Mononuclear cell (primary cell): ENCODE data around the gene DYNC1LI2. TPM values are rescaled to one million over a fixed set of nuclear protein-coding genes. Genes with fewer than 3 reads are reported as not detected.
"Not testable (repeated sequence)": the region's sequence is repeated elsewhere in the genome, so short reads cannot be mapped to it uniquely, and the experiment has no call there.

Experiments
- H3K27me3 ChIP-seq: 2 replicates; pipeline ENCODE4 v1.6.0; 2011; ENCODE audit warnings: low read length, control low read depth; ENCODE audit not compliant: insufficient read depth
- H3K4me1 ChIP-seq: 2 replicates; pipeline ENCODE4 v1.5.1; 2011; ENCODE audit warnings: mild to moderate bottlenecking, low read length, control low read depth; ENCODE audit not compliant: insufficient read depth
- H3K4me3 ChIP-seq: 2 replicates; pipeline ENCODE4 v1.5.1; 2011; ENCODE audit warnings: mild to moderate bottlenecking, low read length, moderate library complexity
- H3K9me3 ChIP-seq: 2 replicates; pipeline ENCODE4 v1.5.1; 2011; ENCODE audit warnings: low read depth, mild to moderate bottlenecking, control low read depth, low read length
- total RNA-seq: library from RNA; depleted of rRNA; stranded (reverse); fragments of >200 nt; gene quantifications from one replicate; pipeline ENCODE4 v1.2.3, GENCODE V29; 2012

Gene DYNC1LI2
- total RNA-seq: 124 TPM

DNA sequence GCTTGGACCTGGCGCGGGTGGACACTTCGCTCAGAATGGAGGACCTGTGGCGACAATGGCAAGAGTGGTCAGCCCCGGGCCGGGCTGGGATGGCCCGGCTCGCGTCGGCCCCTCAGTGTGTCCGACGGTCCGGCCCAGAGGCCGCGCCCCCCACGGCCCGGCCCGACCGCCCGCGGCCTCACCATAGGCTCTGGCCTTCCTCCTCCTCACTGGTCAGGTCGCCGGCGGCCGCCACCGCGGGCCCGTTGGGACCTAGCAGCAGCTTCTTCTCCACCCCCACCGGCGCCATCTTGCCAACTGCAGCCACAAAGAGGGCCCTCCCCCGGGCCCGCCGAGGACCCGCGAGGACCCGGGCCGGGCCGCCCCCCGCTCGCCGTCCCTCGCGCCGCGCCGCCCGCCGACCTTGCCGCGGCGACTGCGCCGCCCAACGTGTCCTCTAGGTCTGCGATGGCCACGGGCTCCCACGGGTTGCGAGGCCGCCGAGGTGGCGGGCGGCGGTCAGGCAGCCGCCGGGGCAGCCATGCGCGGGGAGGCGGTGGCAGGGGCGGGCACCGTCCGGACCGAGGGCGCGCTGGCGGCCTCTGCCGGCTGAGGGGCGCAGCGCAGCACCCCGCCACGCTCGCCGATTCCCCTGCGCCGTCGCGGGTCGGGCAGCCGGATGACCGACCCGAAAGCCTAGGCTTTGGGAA lies at the start of gene DYNC1LI2:
TSS of gene DYNC1LI2 (minus strand) at position 307 of the 689 bp plus-strand sequence. CDS start at position 289, 18 bp downstream.
- Histone ChIP-seq H3K4me3 (peak within 1 kb of the TSS; percentile 97), H3K9me3 (no peaks in the 10 kb centered on the region), H3K4me1 (peaks cover 50% of the 10 kb centered on the region), H3K27me3 (peaks cover 19% of the 10 kb centered on the region)

DNA sequence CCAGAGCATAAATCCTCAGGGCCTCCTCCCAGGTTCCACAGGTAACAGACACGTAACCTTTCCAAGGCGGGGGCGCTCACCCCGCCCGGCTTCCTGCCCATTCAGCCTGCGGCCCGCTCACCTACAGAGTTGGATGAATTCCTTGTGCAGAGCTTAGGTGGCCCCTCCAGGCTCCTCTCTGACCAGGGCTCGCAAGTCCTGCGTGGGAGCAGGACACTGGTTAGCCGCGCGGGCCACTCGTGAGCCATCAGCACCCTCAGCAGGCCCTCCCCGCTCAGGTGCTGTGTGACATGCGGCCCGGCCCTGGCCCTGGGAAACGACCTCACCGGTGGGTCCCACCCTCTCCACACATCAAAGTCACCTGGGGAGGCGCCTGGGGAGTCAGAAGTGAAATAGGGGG lies 49.4 kb upstream of the DYNC1LI2 start:
- no peaks in the 10 kb centered on the region for H3K4me1 ChIP-seq
- H3K4me3 ChIP-seq: no peak overlapping the region
- H3K27me3 ChIP-seq: no peaks in the 10 kb centered on the region
- no peaks in the 10 kb centered on the region for H3K9me3 ChIP-seq

- Histone ChIP-seq H3K4me1 (no peaks in the 10 kb centered on the region), H3K4me3 (no peak overlapping the region)
Measured at GRCh38 chr16:66798161-66798560, 46.8 kb upstream of the DYNC1LI2 start.

DNA sequence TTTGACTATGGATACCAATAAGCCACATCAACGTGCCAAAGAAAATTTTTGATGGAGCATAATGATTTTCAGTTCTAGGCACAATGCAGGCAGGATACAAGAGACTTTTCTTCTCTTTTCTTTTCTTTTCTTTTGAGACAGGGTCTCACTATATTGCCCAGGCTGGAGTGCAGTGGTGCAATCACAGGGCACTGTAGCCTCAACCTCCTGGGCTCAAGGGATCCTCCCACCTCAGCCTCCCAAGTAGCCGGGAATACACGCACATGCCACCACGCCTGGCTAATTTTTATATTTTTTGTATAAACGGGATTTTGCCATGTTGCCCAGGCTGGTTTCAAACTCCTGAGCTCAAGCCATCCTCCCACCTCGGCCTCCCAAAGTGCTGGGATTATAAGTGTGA lies 42.6 kb upstream of the DYNC1LI2 start:
- H3K4me3 ChIP-seq, H3K4me1 ChIP-seq, H3K9me3 ChIP-seq, H3K27me3 ChIP-seq: not testable (repeated sequence)

More at GRCh38 chr16:66798161-66798560, 46.8 kb upstream of the DYNC1LI2 start:
- no peaks in the 10 kb centered on the region for H3K27me3 ChIP-seq
- H3K9me3 ChIP-seq: no peaks in the 10 kb centered on the region

DNA sequence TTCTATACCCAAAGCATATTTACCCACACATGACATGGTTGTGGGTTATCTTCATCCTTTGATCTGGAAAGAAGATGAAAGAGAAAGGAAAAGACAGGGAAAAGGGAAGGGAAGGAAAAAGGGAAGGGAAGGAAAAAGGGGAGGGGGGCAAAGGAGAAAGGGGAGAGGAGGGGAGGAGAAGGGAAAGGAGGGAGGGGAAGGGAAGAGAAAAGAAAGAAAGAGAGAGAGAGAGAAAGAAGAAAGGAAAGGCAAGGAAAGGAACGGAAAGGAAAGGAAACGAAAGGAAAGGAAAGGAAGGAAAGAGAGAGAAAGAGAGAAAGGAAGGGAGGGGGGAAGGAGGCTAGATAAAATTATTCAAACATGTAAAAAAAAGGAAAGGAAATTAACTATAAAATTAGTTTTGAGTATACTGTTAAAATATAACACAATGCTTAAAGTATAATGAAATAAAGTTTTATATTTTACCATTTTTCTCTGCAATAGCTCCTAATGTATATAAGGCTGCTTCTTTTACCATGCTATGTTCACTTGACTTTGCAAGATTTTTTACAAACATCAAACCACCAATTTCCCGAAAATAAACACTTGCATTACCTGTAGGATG lies 38.8 kb upstream of the DYNC1LI2 start:
- Histone ChIP-seq H3K4me1 (no peaks in the 10 kb centered on the region), H3K4me3 (no peak overlapping the region), H3K27me3 (no peaks in the 10 kb centered on the region), H3K9me3 (no peaks in the 10 kb centered on the region)

DNA sequence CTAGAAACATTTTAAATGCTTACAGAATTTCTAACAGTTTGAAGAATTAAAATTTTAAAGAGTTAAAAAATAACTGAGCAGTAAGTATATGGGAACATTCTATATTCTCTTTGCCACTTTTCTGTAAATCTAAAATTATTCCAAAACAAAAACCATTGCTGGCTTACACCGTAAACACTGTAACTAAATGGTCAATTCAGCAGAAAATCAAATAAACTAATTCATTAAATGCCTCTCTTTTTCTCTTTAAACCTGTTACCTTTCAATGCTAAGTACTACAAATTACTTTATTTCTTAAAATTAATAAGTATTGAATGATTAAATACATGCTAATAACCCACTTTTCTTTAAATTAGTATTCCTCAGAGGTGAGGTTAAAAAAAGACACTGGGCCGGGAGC lies 36.0 kb upstream of the DYNC1LI2 start:
- H3K4me3 ChIP-seq: no peak overlapping the region
- no peaks in the 10 kb centered on the region for H3K27me3 ChIP-seq
- H3K4me1 ChIP-seq: no peaks in the 10 kb centered on the region
- H3K9me3 ChIP-seq: no peaks in the 10 kb centered on the region

GRCh38 chr16:66786551-66786950 lies 35.1 kb upstream of the DYNC1LI2 start:
- Histone ChIP-seq H3K27me3 (no peaks in the 10 kb centered on the region), H3K4me3 (no peak overlapping the region), H3K9me3 (no peaks in the 10 kb centered on the region), H3K4me1 (no peaks in the 10 kb centered on the region)

GRCh38 chr16:66776457-66776856 lies 25.0 kb upstream of the DYNC1LI2 start:
- Histone ChIP-seq H3K4me1 (no peaks in the 10 kb centered on the region), H3K27me3 (no peaks in the 10 kb centered on the region), H3K9me3 (no peaks in the 10 kb centered on the region), H3K4me3 (no peak overlapping the region)

GRCh38 chr16:66774981-66775380 lies 23.6 kb upstream of the DYNC1LI2 start:
- Histone ChIP-seq H3K4me1 (no peaks in the 10 kb centered on the region), H3K27me3 (no peaks in the 10 kb centered on the region), H3K4me3 (no peak overlapping the region), H3K9me3 (no peaks in the 10 kb centered on the region)

DNA sequence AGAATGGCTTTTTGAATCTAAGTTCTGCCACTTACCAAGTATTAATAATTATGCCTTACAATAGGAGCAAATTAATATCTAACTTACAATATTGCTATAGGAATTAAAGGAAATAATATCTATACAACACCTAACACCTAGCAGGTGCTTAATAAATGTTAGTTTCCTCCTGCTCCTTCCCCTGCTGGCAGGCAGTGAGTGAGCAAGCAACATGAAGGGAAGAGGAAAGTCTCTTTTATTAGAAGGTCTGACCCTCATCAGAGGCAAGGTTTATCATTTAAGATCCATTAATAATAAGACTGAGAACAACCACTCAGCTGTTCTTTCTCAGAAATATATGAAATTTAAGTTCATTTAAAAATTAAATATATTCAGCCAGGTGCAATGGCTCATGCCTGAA lies 6.7 kb upstream of the DYNC1LI2 start:
- H3K4me1 ChIP-seq: no peaks in the 10 kb centered on the region
- peaks cover 18% of the 10 kb centered on the region for H3K27me3 ChIP-seq
- no peak overlapping the region for H3K4me3 ChIP-seq
- H3K9me3 ChIP-seq: no peaks in the 10 kb centered on the region

DNA sequence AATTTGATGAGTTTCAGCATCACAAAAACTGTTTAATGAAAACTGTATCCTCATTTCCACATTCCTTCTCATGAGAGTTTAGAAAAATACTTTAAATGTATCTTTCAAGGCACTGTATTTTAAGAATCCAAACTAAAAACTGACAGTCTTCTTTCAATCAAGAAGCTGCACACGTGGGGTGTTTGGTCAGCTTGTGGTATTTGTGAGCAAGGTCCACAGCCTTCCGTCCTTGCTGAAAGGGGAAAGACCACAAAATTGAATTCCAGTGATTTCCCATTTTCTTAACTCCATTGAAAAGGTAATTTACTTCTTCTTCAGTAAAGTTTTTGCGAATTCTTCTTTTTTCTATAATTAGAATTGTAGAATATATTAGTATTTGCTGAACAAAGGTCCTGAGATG lies 3.4 kb upstream of the DYNC1LI2 start:
- Histone ChIP-seq H3K27me3 (peaks cover 29% of the 10 kb centered on the region), H3K4me3 (no peak overlapping the region), H3K9me3 (no peaks in the 10 kb centered on the region), H3K4me1 (peaks cover 17% of the 10 kb centered on the region)

DNA sequence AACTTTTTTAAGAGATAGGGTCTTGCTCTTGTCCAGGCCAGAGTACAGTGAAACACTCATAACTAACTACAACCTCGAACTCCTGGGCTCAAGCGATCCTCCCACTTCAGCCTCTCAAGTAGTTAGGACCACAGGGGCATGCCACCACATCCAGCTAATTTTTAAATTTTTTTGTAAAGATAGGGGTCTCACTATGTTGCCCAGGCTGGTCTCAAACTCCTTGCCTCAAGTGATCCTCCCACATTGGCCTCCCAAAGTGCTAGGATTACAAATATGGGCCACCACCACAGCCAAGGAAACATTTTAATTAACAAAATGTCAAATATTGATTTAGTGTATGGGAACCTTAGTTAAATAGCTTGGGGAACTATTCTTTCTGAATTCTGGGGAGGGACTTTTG lies 2.8 kb upstream of the DYNC1LI2 start:
- Histone ChIP-seq H3K4me1 (peaks cover 23% of the 10 kb centered on the region), H3K27me3 (peaks cover 29% of the 10 kb centered on the region), H3K9me3 (no peaks in the 10 kb centered on the region), H3K4me3 (no peak overlapping the region)

DNA sequence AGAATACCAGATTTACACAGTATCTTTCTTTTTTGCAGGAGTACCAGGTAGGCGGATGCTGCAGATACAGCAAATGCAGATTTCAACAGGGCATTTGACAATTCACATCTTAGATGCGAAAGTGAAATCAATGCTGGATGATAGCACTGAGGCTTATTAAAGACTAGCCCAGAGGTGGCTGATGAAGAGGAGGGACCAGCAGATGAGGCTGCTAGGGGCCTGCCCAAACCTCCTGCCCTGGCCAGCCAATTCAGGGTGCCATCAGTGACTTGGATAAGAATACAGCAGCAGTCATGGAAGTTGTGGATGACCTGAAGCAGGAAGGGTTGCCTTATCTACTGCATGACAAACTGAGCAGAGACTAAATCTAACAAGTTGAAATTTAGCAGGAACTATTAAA lies 1.5 kb upstream of the DYNC1LI2 start:
- H3K27me3 ChIP-seq: peaks cover 29% of the 10 kb centered on the region
- H3K4me3 ChIP-seq: no peak overlapping the region
- H3K4me1 ChIP-seq: peaks cover 35% of the 10 kb centered on the region
- H3K9me3 ChIP-seq: no peaks in the 10 kb centered on the region

- Histone ChIP-seq H3K27me3 (peaks cover 23% of the 10 kb centered on the region), H3K4me3 (no peak overlapping the region), H3K4me1 (peaks cover 40% of the 10 kb centered on the region), H3K9me3 (no peaks in the 10 kb centered on the region)
Measured at GRCh38 chr16:66752379-66752778, 970 bp upstream of the DYNC1LI2 start.

GRCh38 chr16:66751992-66752322 lies 548 bp upstream of the DYNC1LI2 start:
- H3K4me3 ChIP-seq: peak overlapping the region; percentile 97
- peaks cover 22% of the 10 kb centered on the region for H3K27me3 ChIP-seq
- H3K4me1 ChIP-seq: peaks cover 45% of the 10 kb centered on the region
- no peaks in the 10 kb centered on the region for H3K9me3 ChIP-seq

- peaks cover 54% of the 10 kb centered on the region for H3K4me1 ChIP-seq
- H3K9me3 ChIP-seq: no peaks in the 10 kb centered on the region
- H3K27me3 ChIP-seq: peaks cover 17% of the 10 kb centered on the region
- peak overlapping the region; percentile 97 for H3K4me3 ChIP-seq
Measured at GRCh38 chr16:66751053-66751302, 431 bp downstream of the DYNC1LI2 start.
